ENCODE results near the gene TMUB1.

The TMUB1 gene

DNA sequence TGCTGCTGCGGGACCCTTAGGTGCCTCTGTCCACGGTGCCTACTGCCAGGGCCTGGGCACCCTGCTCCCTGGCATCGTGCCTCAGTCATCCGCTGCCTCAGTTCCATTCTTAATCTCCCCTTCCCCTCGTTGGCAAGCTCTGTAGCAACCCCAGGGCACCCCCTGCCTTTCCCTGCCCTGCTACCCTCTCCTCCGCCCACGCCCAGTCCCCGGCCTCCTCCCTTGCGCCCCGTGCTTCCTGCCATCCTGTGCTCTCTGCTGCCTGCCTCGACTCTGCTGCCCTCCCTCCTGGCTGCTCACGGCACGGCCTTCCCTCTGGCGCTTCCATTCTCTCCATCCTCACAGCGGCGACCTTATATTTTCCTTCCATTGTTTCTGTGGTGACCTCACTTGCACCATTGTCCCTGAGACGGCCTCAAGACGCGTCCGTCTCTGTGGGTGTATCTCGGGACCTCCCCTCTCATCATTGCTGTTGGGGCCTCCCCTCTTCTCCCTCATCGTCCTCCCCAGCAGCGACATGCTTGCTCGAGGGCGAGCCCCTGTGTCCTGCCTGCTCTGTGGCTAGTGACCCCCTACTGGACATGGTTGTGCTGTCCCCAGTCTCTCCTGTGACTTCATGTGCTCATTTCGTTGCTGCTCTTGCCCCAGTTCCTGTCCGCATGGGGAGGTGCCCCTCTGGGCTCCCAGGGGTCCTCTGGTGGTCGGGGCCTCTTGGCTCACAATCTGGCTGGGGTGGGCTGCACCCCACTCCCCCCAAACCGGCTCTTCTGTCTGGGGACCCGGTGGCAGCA, 38.3 kb upstream of the TMUB1 start:
- no peak for DNase-seq (ENCODE audit: low read depth)

DNA sequence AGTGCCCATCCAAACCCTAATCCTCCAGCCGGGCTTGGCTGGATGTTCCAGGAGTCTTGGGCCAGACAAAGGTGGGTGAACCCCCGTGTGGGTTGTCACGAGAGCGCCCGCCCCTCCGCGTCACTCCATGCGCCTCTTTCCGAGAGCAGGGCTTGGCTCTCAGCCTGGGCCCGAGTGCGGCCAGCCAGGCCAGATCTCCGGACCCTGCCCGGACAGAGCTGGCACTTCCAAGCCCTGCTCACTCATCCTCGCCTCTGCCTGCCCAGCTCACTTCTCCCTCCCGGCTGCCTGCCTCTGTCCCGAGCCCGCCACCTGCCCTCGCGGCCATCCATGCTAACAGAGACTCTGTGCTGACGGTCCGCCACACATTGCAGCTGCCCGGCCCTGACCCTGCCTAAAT, 37.6 kb upstream of the TMUB1 start:
- DNase-seq (ENCODE audit: low read depth) = no peak

GRCh38 chr7:151119902-151120301, 36.6 kb upstream of the TMUB1 start:
- DNase-seq (ENCODE audit: low read depth) = no peak

DNA sequence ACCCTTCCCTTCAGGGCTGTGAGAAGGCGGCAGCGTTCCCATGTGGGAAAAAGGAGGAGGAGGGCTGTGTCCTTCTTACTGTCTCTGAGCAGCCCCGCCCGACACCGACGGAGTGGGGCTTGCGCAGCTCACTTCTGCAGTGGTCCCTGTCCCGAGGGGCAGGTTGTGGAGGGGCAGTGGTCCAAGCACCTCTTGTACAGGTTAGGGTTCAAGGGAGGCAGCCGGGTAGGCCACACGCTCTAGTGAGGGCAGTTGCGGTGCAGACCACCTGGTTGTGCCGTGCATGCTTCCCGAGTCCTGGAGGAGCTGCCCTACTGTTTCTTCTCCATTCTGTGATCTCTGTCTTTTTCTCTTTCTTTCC, 35.7 kb upstream of the TMUB1 start:
- no peak for DNase-seq (ENCODE audit: low read depth)

DNA sequence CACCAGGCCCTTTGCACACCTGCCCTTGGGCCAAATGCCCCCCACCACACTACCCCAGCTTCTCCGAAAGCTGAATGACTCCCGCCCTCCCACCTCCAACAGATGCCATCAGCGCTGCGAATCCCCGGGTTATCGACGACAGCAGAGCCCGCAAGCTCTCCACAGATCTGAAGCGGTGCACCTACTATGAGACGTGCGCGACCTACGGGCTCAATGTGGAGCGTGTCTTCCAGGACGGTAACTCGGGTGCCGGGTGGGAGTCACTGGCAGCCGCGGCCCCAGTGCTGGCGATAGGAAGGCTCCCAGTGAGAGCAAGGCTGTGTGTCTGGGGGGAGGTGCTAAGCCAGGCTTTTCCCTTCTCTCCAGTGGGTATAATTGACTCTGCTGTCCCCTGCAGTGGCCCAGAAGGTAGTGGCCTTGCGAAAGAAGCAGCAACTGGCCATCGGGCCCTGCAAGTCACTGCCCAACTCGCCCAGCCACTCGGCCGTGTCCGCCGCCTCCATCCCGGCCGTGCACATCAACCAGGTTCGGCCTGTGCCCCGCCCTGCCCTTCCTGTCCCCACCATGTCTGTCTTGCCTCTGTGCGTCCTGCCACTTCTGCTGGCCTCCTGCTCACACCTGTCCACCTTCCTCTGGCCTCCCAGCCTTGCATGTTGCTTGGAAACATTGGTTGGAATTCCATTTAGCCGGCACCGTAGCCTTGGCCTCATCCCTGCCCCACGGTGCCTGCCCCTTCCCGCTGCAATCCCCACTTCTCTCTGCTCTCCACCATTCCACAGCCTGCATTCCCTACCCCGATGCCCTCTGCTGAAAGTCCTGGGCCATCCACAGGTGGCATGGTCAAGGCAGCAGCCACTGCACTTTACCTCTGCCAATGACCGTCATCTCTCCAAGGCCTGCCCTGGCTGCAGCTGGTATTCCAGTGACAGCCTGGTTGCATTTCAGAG, 35.1 kb upstream of the TMUB1 start:
- no peak for DNase-seq (ENCODE audit: low read depth)

DNA sequence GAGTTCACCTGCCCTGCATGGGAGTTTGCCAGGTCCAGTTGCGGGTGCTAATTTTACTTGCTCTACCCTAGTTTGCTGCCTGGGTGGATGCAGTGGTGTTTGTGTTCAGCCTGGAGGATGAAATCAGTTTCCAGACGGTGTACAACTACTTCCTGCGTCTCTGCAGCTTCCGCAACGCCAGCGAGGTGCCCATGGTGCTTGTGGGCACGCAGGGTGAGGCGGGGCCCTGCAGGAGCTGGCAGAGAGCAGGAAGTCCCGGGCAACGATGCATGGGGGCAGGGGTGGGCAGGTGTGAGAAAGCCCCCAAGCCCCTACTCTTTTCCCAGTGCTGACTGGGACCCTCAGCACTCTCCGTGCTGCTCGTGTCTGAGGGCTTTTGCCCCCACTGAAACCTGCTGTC, 34.3 kb upstream of the TMUB1 start:
- DNase-seq (ENCODE audit: low read depth) = peak; percentile 16

DNA sequence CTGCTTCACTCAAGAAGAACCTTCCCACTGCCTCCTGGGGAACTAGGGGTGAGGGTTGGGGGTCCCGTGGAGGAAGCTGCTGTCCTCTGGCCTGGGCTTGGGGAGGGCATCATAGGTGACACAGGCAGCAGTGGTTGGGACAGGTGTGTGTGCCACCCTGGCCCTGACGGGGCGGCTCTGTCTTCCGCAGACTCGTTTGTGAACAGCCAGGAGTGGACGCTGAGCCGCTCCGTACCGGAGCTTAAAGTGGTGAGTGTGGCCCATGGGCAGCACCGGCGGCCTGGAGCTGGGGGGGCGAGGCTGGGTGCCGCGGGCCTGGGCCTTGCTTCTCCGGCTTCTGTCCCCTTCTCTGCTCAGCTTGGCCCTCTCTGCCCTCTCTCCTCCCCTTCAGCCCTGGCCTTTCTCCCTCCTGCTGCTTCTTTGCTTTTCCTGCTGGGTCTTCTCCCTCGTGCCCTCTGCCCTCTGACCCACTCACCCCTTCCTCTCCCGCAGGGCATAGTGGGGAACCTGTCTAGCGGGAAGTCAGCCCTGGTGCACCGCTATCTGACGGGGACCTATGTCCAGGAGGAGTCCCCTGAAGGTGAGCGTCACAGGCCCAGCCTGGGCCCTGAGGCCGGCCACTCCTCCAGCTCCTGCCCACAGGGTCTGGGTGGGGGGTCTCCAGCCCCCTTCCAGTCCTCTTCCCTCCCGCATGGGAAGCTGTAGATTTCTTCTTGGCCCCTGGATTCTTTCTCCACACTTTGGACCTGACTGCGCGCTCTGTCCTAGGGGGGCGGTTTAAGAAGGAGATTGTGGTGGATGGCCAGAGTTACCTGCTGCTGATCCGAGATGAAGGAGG, 33.5 kb upstream of the TMUB1 start:
- no peak for DNase-seq (ENCODE audit: low read depth)

DNA sequence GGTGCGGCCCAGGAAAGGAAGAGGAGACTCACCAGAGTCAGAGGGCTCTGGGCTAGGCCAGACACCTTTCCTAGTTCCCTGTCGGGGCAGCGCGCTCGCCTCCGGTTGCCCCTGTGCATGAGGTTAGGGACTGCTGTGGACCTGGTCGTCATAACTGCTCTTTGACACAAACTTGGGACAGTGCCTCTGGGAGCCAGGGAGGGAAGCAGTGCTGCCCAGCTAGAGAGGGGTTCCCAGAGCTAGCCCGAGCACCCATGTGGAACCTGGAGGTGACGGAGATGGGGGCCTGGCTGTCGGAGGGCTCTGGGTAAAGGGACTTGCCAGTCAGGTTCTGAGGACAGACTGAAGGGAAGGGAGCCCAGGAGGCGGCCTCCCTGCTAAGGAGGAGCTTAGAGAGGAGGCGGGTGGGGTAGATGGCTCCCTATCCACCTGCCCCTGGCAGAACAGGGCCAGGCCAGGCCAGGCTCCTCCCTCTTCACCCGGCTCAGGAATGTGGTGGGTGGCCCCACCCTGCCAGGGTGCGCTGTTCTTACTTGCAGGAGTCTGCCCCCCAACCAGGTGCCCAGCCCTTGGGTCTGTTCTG, 32.6 kb upstream of the TMUB1 start:
- DNase-seq (ENCODE audit: low read depth) = no peak

- peak; percentile 19 for DNase-seq (ENCODE audit: low read depth)
Measured at GRCh38 chr7:151115121-151115835, 32.0 kb upstream of the TMUB1 start.

DNA sequence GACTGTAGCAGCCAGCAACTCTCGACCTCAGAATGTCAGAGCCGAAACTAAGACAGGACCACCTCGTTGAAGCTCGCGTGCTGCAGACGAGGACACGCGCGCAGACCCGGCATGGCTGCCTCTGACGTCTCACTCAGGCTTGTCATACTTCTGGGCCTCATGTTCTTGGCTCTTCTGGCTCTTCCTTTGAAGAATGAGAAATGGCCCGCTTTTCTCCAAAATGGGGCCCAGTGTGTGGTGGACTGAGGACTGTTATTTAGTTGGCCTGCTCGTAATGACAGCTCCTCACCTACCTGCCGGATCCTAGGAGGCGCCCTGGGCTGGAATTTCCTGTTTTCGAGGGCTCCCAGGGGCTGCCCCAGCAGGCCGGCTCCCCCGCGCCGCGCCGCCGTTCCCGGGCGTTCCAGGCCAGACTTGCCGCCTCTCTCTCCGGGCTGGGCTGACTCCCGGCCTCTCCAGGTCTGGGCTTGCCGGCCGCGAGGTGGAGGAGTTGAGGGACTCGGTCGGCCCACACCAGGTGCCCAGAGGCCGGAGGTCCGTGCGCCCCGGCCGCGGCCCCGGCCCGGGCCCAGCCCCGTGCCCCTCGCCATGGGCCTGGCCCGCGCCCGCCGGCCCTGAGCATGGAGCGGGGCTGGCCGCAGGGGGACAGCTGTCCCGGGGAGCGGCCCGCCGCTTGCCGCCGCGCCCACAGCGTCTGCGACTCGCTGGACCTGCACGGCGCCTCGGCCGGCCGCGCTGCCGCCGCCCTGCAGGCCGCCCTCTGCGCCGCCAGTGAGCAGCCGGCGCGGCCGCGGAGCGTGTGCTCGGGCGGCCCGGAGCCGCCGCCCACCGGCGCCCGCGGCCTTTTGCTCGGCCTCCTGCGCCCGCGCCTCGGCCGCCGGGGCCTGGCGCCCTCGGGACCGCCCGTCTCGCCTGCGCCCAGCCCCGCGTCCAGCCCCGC, 31.1 kb upstream of the TMUB1 start:
- no peak for DNase-seq (ENCODE audit: low read depth)

- no peak for DNase-seq (ENCODE audit: low read depth)
Measured at GRCh38 chr7:151113344-151114150, 30.3 kb upstream of the TMUB1 start.

DNA sequence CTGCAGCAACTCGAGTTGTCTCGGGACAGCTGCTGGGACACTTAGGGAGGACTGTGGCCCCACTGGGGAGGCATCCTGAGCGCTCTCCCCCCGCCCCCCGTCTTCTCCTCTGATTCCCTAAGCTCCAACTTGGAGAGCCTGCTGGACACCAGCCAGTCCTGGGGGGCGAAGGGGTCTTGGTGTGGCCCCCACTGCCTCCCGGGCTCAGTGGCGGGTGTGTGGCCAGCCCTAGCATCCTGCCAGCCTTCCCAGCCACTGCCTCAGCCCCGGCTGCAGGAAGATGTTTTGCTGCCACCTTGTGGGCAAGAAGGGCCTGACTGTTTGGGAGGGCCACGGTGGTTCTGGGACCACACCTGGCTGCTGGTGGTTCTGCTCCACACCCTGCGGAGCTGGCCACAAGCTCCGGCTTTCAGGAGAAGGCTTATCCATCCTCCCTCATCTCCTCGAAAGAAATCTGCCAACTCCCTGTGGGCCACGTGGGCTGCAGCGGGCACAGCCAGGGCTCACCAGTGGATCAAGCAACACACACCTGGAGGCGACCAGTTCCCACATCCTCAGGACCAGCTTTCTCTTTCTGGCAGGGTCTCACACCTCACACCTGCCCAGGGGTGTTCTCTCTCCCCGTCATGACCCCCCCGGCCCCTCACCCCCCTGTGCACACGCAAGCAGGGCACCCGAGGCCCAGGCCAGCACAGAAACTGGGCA, 27.8 kb upstream of the TMUB1 start:
- peak; percentile 68 for DNase-seq (ENCODE audit: low read depth)

DNA sequence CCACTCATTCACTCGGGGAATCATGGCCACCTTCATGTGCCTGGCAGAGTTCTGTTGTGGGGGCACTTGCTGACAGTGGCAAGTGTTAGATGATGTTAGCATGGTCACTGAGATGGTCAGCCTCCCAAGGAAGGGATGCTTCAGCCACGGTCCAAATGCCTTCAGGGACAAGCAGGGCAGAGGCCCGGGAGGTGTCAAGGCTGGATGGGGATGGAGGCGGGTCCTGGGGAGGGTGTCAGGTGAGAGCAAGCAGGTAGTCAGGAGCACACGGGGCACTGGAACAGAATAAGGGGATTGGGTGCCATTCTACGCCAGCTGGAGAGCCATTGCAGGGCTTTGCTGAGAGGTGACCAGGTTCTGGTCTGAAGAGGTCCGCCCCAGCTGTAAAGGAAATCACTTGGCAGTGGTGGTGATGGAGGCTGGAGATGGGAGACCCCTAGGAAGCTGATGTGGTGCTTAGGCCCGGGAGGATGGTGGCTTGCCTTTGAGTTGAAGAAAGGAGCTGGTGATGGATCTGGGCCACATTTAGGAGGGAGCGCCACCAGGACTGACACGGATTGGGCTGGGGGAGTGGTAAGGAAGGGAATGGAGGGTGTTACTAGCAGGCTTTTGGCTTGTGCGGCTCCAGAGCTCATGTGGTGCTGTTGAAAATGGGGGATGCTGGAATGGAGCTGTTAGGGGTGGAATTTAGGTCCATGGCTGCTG, 27.1 kb upstream of the TMUB1 start:
- no peak for DNase-seq (ENCODE audit: low read depth)

DNA sequence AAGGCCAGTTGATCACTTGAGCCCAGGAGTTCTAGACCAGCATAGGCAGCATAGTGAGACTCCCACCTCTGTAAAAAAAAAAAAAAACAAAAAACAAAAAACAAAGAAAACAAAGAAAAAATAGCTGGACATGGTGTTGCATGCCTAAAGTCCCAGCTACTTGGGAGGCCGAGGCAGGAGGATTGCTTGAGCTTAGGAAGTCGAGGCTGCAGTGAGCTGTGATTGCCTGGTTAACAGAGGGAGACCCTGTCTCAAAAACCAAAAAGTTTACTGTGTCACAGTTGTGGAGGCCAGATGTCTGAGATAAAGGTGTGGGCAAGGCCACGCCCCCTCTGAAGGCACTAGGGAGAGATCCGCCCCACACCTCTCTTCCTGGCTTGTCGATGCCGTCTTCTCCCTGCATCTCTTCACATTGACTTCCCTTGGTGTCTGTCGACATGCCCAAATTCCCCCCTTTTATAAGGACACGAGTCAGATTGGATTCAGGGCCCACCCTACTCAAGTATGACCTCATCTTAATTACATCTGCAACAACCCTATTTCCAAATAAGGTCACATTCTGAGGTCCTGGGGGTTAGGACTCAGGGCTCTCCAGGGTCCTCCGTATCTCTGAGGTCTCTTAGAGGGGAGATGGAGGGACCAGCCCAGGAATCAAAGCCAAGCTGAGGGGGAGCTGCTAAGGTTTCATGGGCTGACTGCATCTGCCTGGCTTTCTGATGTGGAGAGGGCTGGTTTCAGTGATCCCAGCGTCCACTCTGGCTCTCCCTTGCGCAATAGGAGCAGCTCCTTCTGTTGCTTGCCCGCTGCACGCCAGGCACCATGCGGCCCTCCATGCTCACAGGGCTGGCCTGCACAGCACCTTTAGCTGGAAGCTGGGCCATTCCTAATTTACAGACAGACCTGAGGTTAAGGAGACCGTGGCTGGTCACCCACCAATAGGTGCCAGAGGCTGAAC, 26.1 kb upstream of the TMUB1 start:
- DNase-seq (ENCODE audit: low read depth) = no peak

DNA sequence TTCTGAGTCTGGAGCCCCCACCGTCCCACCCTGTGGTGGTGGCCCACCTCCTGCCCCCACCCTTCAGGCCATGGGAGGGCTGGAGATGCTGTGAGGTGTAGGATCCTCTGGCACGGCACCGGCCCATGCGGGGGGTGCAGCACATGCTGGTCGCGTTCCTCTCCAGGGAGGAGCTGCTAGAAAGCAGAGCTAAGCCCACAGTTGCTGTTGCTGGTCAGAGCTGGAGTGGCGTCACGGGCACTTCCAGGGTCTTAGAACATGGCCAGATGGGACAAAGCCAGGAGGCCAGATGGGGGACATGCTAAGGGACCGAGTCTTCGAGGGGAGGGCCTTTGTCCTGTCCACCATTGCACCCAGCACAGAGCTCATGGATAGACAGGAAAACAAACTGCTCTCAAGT, 24.6 kb upstream of the TMUB1 start:
- DNase-seq (ENCODE audit: low read depth) = no peak

GRCh38 chr7:151104411-151105235, 21.3 kb upstream of the TMUB1 start:
- no peak for DNase-seq (ENCODE audit: low read depth)

Data from activated T-cell treated with anti-CD3 and anti-CD28 coated beads for 1 hour (primary cell).